Measurements from ENCODE around the gene ARPC1B. TPM values are rescaled to one million over a fixed set of nuclear protein-coding genes. Genes with fewer than 3 reads are reported as not detected.
A peak's percentile ranks its signal among the peaks of the same experiment; 100 is the strongest.

Gene ARPC1B
- total and polyA plus RNA-seq, 2 of the 8 experiments (the other 6 are each of a cell fraction or from before 2014, with no cell fraction given) = 64.5 to 115 TPM

- TF ChIP-seq HDAC2 (IDR thresholded peaks at IDR 0.05; ENCODE audit: borderline replicate concordance in 1 of 2, low read depth in 2 of 2, low read length in 2 of 2) (0 out of 4 replicates have a peak, but pooled peaks of 1 of the 2 experiments have one; percentile 54), GTF2F1 (IDR thresholded peaks at IDR 0.05; ENCODE audit: borderline replicate concordance, low read depth, low read length) (peak; percentile 70; the same call in 1 of the 2 replicates), EP300 (IDR thresholded peaks at IDR 0.05; ENCODE audit: borderline replicate concordance in 1 of 2, low read depth in 2 of 2, low read length in 2 of 2) (peak in 1 of 2 experiments; percentile 49; a peak in 1 of 3 replicates), RNF2 (IDR thresholded peaks at IDR 0.05; ENCODE audit: borderline replicate concordance, low read depth, low read length, missing control alignments, poor library complexity, severe bottlenecking) (no peak), BACH1 (IDR thresholded peaks at IDR 0.05; ENCODE audit: low read length) (no peak), YY1 (IDR thresholded peaks at IDR 0.05; ENCODE audit: low read depth, low read length) (peak; percentile 67; the same call in 1 of the 2 replicates), SIRT6 (IDR thresholded peaks at IDR 0.05; ENCODE audit: low read length) (no peak), SP1 (IDR thresholded peaks at IDR 0.05; ENCODE audit: low read depth, low read length) (peak; percentile 13; the same call in 1 of the 2 replicates), CBX8 (IDR thresholded peaks at IDR 0.05; ENCODE audit: borderline replicate concordance, low read depth, low read length) (no peak), KDM4A (IDR thresholded peaks at IDR 0.05; ENCODE audit: low read depth, low read length, severe bottlenecking) (peak; percentile 39), KDM5A (IDR thresholded peaks at IDR 0.05; ENCODE audit: low read length) (no peak; the same call in 1 of the 2 replicates)
- TF ChIP-seq, protein P1, sequence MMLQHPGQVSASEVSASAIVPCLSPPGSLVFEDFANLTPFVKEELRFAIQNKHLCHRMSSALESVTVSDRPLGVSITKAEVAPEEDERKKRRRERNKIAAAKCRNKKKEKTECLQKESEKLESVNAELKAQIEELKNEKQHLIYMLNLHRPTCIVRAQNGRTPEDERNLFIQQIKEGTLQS (IDR thresholded peaks at IDR 0.05; ENCODE audit: insufficient read depth, low read depth, low read length) = no peak
- TF ChIP-seq, protein P2, sequence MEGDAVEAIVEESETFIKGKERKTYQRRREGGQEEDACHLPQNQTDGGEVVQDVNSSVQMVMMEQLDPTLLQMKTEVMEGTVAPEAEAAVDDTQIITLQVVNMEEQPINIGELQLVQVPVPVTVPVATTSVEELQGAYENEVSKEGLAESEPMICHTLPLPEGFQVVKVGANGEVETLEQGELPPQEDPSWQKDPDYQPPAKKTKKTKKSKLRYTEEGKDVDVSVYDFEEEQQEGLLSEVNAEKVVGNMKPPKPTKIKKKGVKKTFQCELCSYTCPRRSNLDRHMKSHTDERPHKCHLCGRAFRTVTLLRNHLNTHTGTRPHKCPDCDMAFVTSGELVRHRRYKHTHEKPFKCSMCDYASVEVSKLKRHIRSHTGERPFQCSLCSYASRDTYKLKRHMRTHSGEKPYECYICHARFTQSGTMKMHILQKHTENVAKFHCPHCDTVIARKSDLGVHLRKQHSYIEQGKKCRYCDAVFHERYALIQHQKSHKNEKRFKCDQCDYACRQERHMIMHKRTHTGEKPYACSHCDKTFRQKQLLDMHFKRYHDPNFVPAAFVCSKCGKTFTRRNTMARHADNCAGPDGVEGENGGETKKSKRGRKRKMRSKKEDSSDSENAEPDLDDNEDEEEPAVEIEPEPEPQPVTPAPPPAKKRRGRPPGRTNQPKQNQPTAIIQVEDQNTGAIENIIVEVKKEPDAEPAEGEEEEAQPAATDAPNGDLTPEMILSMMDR (IDR thresholded peaks at IDR 0.05; ENCODE audit: control extremely low read depth in 1 of 3, insufficient read depth in 1 of 3, low read depth in 1 of 3, low read length in 3 of 3) = no peak
Observed at GRCh38 chr7:99438573-99439480, 64.3 kb downstream of the ARPC1B start, which contains the start of the genes CPSF4 and PTCD1 (continued).

All from H1 (cell line).